Measurements from ENCODE around the gene EPB41L4A.
"Not testable (repeated sequence)": the region's sequence is repeated elsewhere in the genome, so short reads cannot be mapped to it uniquely, and the experiment has no call there.

The EPB41L4A gene

GRCh38 chr5:112253478-112254250, 165.4 kb downstream of the EPB41L4A start:
- peak; percentile 6 for DNase-seq (ENCODE audit: low read depth)

GRCh38 chr5:112250551-112250950, 168.5 kb downstream of the EPB41L4A start:
- no peak for DNase-seq (ENCODE audit: low read depth)

DNA sequence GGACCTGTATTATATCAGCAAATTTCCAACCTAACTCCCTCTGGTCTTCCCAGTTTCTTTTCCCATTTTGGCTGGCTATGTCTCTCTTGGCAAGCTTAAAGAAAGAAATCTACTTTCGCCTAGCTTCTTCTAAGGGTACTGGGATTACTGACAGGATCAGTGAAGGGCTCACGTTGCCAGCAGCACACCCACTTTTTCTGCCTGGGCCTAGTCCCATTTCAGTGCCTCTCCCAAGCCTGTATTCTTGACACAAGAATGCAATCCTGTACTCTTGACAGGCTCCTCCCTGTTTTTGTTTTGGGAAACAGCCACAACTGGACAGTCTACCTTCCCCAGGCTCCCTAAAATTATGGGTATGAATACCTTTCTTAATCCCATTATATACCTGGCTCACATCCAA, 170.5 kb downstream of the EPB41L4A start:
- DNase-seq (ENCODE audit: low read depth), result no peak

DNA sequence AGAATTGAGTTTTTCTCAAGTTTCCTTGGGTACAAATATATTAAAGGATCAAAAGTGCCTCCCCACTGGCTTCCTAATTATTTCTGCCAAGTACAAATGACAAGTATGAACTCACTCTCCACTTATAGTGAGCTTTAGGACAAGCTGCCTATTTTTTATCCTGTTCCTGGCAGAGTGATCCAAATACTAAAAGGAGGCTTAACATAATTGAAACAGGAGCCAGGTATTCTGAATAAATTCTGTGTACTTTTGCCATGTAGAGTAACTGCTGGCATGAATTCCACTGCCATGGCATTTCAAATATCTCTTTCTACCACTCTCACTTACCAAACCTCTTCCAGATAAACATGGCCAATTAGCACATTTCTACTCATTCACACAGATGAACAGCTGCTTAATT, 171.1 kb downstream of the EPB41L4A start:
- DNase-seq (ENCODE audit: low read depth), result no peak

GRCh38 chr5:112245656-112246055, 173.4 kb downstream of the EPB41L4A start:
- DNase-seq (ENCODE audit: low read depth), result no peak

- peak; percentile 12 for DNase-seq (ENCODE audit: low read depth)
Observed at GRCh38 chr5:112239996-112240395, 179.1 kb downstream of the EPB41L4A start.

DNA sequence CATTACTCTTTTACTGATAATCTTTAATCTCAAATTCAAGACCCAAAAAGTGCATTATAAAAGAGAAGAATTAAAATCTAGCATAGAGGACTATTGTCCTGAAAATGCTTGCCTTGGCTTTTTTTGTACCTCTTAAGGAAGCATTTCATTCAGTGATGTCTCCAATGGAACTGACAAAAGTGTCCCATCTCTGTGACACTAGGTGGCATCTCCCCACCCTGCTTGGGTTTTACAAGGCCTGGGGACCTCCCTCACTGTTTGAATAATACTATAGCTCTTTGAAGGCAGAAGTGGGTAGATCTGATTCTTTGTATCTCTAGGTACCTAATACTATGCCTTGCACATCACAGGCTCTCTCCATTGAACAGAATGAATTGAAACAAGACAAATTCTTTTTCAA, 180.6 kb downstream of the EPB41L4A start:
- no peak for DNase-seq (ENCODE audit: low read depth)

DNA sequence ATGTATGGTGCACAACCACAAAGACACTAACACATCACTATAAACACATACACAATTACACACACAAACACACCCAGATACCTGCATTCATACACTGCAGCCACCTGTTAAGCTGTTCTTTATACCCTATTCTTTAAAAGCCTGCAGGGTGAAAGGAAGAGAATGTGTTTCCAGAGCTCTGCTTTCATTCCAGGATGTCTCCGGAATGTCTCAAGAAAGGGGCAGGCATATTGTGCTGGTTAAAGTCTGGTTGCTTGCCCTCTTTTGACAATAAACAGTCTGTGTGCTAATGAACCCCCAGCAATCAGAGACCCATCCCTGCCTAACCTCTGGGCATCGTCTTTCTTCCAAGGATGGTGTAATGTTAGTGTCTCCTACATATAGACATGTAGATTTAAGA, 181.6 kb downstream of the EPB41L4A start:
- no peak for DNase-seq (ENCODE audit: low read depth)

DNA sequence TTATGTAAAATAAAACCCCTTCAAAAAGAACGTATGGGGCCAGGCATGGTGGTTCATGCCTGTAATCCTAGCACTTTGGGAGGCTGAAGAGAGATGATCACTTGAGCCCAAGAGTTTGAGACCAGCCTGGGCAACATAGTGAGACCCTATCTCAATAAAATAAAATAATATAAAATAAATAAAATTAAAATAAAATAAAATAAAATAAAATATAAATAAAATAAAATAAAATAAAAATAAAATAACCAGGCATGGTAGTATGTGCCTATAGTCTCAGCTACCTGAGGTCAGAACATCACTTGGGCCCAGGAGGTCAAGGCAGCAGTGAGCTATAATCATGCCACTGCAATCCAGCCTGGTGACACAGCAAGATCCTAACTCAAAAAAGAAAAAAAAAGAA, 185.1 kb downstream of the EPB41L4A start:
- no peak for DNase-seq (ENCODE audit: low read depth)

DNA sequence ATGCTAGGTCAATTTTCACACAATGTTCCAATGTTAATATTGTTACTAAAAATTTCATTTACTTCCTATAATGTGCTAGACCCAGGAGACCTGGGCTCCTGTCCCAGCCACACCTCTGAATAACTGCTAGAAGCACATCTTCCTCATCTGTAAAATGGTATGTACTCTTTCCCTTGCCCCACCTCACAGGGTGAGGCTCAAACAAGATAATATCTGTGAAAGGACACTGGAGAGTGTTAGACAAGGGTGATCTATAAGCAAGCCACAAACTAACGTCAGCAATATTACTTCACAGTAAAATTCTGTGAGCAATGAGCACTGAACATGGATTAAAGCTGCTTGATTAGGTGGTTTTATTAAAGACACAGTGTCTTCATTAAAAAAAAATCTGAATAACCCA, 186.4 kb downstream of the EPB41L4A start:
- no peak for DNase-seq (ENCODE audit: low read depth)

- no peak for DNase-seq (ENCODE audit: low read depth)
Observed at GRCh38 chr5:112230606-112231005, 188.5 kb downstream of the EPB41L4A start.

- peak; percentile 38 for DNase-seq (ENCODE audit: low read depth)
Observed at GRCh38 chr5:112228667-112229066, 190.4 kb downstream of the EPB41L4A start.

DNA sequence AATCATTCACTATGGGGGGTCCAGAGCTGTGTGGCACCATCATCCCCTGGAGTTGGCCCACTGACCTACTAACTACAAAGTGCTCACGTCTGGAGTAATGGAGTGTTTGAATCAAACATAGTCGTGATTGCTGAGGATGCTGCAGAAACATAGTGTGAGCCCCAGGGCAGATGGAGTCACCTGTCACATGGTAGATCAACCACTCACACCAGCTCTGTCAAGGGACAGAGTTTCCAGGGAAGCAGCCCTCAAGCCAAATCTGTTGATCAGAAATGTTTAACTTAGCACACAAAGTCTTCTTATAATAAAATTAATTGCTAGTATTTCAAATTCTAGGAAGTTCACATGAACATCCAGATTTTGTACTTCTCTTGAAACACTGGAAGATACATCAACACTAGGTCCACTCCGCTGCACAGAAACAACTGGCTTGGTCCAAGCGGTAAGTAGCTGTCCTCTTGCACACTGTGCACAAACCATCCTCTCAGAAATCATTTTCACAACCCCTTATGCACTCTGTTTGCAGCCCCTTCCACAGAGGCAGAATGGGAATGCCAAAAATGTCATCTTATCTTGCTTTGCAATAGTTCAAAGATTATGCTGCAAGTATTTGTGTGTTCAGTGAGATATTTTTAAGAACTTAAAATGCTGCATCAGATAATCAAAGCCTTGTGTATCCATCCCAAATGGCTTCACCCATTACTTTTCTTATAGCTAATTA, 191.0 kb downstream of the EPB41L4A start:
- no peak for DNase-seq (ENCODE audit: low read depth)

- no peak for DNase-seq (ENCODE audit: low read depth)
Observed at GRCh38 chr5:112226215-112226614, 192.9 kb downstream of the EPB41L4A start.

GRCh38 chr5:112222997-112223396, 196.1 kb downstream of the EPB41L4A start:
- not testable (repeated sequence) for DNase-seq (ENCODE audit: low read depth)

DNA sequence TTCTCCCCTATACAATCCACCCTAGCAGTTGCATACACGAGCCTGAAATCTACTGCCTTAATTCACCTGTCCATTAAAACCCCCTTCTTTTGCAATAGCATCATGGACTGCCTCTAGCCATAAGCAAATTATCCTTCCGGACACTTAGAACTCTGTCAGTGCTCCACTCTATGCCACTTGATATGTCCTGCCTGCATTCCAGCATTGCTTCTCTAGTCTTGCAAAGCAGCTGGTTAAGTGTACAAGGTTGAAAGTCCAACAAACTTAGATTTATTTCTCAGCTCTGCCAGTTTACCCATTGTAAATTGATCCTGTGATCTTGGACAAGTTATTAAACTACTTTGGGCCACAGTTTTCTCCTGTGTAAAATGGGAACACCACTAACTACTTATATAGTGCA, 197.9 kb downstream of the EPB41L4A start:
- no peak for DNase-seq (ENCODE audit: low read depth)

DNA sequence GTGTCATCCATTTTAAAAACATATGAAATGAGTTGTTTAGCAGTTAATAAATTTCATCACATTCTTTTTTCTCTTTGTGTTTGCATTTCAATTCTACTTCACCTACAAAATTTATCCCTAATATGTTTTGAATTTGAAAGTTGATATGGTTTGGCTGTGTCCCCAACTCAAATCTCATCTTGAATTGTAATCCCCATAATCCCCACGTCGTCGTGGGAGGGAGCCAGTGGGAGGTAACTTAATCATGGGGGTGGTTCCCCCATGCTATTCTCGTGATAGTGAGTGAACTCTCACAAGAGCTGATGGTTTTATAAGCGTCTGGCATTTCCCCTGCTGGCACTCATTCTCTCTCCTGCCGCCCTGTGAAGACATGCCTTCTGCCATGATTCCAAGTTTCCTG, 200.1 kb downstream of the EPB41L4A start:
- DNase-seq (ENCODE audit: low read depth), result no peak

DNA sequence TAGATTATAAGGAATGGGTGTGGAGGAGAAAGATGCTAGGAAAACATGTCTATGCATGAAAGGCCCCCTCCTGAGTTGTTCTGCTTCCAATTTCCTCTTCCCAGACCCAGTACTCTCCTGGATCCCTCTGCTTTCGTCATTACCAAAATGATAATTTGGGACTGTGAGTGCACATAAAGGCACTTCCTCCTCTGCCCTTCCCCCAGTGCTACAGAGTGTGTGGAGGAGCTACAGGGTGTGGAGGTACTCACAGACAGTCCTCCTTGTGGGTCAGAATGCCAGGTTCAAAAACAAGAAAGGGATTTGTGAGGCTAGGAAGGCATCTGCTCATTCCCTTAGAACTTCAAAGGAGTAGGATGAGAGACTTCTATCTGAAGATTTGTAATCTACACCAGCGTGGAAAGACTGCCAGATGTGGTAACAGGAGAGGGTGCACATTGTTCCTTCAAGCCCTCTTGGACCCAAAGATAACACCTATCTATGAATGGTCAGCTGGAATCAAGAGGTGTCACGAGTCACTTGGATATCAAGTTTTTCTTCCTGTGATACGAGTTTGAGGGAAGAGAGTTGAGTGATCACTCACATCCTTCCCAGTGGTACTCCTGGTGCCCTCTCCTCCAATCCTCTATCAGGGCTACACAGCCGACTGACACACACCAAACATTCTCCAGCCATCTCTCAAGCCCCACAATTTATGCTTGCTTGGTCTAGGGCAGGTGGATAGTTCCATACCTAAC, 201.1 kb downstream of the EPB41L4A start:
- no peak for DNase-seq (ENCODE audit: low read depth)

GRCh38 chr5:112216140-112216539, 202.9 kb downstream of the EPB41L4A start:
- DNase-seq (ENCODE audit: low read depth), result no peak

DNA sequence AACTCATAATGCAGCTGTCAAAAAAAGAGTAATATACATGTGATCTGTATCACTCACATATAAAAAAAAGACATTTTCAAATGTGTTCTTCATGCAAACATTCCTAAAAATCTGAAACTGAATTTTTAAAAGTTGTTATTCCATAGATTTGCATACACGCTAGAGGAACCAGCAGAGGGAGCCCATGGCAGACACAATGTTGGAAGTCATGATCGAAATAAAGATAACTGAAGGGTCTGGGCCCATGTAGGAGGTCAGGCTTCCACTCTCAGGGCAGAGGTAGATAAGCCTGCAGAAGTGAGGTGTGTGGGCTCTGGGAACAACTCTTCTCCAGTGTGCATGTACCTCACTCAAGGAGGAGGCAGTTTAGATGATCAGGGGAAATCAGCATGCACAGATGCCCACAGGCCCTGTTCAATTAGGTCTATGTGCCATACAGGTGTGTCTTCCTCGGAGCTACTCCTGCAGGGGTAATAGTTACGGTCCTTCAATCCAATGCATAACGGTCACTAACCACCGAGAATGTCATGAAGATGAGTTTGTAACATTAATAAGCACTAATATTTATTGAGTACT, 208.6 kb downstream of the EPB41L4A start:
- peak; percentile 18 for DNase-seq (ENCODE audit: low read depth)

DNA sequence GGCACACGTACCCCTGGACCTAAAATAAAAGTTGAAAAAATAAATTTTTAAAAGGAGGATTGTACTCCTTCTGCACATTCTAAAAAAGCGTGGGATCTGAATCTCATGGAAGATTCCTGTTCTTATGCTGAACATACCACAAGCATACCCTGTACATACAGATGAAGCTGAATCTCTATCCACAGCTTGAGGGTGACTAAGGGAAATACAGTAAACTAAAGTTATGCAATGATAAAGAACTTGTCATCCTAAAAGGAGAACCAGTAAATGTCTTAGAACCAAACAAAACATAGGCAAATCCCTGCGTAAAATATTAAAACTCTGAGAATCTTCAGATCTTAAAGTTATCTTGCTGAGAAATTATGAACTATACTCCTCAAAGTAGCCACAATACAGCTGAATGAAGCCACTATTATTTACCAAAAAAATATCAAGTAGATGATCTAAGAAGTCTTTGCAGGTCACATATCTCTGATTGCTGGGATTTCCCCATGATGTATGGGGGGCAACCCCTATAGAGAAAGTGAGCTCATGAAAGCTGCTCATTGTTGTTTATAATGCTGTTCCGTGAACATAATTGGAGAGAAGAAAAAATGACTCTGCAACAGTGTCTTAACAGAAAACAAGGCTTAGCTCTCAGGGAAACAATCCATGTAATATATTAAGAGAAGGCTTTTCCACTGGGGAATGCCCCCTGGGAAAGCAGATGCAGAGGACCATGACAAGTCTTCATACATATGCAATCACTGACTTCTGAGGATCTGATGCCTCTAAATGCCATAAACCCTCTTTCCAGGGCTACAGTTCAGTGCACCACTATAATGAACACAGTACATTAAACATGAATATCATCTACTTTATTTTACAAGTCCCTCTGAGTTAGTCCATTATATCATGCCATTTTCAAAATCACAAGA, 210.1 kb downstream of the EPB41L4A start:
- no peak for DNase-seq (ENCODE audit: low read depth)
